PC-3 (cell line): ENCODE data around the gene IFI27L2.

Experiments
- EZH2 ChIP-seq: fragments of 300-600 bp; sonication (generic); IDR thresholded peaks from one replicate; pipeline ENCODE4 v1.6.1; 2017; ENCODE audit warnings: antibody characterized with exemption, mild to moderate bottlenecking, low read length; ENCODE audit not compliant: unreplicated experiment
- EZH2phosphoT487 ChIP-seq: fragments of 300-600 bp; sonication (generic); IDR thresholded peaks from 2 replicates; pipeline ENCODE4 v1.6.1; 2018; ENCODE audit warnings: mild to moderate bottlenecking, antibody characterized with exemption, low read length, borderline replicate concordance
- TF ChIP-seq, protein P1 (sequence below): fragments of 300-600 bp; sonication (generic); conservative IDR thresholded peaks from 2 replicates; pipeline ENCODE4 v1.5.1; 2017; ENCODE audit warnings: antibody characterized with exemption, low read depth, mild to moderate bottlenecking, low read length

GRCh38 chr14:94098326-94098992 lies 30.9 kb downstream of the IFI27L2 start:
- TF ChIP-seq, protein P1, sequence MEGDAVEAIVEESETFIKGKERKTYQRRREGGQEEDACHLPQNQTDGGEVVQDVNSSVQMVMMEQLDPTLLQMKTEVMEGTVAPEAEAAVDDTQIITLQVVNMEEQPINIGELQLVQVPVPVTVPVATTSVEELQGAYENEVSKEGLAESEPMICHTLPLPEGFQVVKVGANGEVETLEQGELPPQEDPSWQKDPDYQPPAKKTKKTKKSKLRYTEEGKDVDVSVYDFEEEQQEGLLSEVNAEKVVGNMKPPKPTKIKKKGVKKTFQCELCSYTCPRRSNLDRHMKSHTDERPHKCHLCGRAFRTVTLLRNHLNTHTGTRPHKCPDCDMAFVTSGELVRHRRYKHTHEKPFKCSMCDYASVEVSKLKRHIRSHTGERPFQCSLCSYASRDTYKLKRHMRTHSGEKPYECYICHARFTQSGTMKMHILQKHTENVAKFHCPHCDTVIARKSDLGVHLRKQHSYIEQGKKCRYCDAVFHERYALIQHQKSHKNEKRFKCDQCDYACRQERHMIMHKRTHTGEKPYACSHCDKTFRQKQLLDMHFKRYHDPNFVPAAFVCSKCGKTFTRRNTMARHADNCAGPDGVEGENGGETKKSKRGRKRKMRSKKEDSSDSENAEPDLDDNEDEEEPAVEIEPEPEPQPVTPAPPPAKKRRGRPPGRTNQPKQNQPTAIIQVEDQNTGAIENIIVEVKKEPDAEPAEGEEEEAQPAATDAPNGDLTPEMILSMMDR: no peak
- TF ChIP-seq EZH2: no peak
- no peak for TF ChIP-seq EZH2phosphoT487
